NCI-H1048 (cell line): ENCODE measurements around the gene SLC2A4RG.
"Not testable (repeated sequence)": the region's sequence is repeated elsewhere in the genome, so short reads cannot be mapped to it uniquely, and the experiment has no call there.

ENCODE experiments used
- DNase-seq: peaks from one replicate; lab custom pipeline; 2025; lab: John Stamatoyannopoulos, UW

The SLC2A4RG gene

GRCh38 chr20:63755933-63756647 lies 16.5 kb downstream of the SLC2A4RG start:
- DNase-seq = no peak

DNA sequence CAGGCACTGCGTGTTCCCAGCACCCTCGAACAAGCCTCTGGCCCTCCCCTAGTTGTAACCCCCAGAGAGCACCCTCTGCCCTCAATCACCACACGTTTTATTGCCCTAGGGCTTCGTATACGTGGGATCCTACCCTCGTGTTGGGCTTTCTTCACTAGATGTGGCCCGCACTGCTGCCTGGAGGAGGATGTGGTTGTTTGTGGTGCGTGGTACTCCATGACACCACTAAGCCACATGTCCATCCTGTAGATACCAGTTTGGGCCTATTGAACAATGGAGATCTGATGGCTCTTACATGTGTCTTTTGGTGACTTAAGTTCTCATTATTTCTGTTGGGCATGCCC lies 17.0 kb downstream of the SLC2A4RG start:
- no peak for DNase-seq

GRCh38 chr20:63758152-63758551 lies 18.6 kb downstream of the SLC2A4RG start:
- DNase-seq = no peak

DNA sequence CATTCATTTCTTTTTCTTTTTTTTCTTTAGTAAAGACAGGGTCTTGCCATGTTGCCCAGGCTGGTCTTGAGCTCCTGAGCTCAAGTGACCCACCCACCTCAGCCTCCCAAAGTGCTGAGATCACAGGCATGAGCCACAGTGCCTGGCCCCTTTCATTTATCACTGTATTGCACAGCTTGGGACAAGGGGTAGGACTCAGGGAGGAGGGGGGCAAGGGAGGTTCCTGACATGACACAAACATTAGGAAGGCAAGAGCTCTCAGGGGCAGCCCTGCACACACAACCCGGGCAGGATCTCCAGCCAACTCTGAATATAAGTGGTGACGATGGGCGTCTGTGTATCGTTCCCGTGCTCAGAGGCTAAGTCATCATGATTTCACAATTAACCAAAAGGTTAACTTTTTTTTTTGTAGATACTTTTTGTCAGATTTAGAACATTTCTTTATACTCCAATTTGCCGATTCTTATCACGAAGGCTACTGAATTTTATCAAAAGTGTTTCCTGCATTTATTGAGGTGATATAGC lies 19.9 kb downstream of the SLC2A4RG start:
- no peak for DNase-seq

DNA sequence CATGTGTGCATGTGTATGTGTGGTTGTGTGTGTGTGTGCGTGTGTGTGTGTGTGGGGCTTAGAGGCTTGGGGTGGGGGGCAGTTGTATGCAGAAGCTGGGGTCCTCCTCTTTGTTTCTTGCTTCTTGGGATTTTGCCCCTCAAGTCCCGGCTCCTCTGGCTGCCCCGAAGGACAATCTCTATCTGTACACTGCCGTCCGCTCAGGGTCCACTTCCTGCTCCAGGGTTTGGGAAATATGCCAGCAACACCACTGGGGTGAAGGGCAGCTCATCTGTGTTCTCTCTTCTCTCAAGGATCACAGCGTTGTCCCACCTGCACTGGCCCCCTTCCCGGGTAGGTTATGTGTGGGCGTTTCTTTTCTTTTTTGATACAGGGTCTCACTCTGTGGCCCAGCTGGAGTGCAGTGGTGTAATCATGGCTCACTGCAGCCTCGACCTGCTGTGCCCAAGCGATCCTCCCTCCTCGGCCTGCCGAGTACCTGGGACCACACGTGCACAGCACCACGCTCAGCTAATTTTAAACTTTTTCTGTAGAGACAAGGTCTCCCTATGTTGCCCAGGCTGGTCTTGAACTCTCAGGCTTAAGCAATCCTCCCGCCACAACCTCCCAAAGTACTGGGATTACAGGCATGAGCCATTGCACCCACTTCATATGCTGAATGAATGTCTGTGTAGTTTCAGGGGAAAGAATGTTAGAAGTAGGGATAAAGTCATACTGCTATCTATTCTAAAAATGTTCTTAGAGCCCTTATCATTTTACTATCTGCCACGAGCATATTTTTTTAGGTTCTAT lies 25.7 kb downstream of the SLC2A4RG start:
- DNase-seq = no peak

- DNase-seq = no peak
Observed at GRCh38 chr20:63765902-63766301, 26.3 kb downstream of the SLC2A4RG start.

DNA sequence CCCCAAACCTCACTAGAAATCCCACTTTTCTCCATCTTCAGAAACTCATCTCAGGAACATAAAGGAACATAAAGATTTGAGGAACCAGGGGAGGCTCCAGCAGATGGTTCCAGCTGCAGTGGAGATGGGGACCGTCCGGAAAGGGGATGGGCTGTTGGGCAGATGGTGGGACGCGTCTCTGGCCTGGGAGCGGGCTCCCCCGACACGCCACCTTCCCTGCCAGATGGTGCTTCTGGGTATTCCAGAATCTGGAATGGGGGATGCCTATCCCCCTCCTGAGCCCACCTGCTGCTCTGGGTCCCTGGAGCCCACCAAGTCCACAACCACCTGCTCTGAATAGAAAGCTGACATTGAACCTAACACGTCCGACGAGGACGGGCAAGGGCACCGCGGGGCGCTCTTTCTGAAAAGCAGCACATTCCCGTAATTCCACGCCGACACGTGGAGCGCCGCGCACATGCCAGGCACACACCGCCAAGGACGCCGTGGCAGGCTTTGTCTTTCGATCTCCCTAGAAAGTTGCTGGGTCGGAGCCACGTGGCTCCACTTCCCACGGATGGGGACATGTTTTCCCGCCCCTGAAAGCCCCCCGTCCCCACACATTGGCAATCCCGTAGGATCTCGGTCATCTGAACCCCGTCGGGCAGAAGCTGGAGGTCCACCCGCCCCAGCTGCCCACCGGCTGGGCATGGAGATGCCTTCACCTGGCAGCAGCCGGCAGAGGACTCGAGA lies 27.3 kb downstream of the SLC2A4RG start:
- DNase-seq = no peak

DNA sequence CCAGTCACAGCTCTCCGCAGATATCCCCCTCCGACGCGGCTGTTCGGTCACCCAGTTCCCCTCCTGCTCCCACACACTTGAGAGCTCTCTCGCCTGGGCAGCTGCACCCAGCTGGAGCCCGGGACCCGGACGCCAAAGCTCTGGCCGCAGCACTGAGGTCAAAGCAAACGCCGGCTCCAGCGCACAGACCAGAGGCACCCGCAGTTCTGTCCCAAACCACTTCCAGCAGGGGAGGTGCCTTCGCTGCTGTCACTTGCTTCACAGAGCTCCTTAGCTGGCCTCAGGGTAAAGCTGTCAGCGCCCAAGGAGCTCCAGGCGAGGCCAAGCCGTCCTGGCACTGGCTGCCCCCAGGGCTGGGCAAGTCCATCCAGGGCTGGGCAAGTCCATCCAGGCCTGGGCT lies 27.9 kb downstream of the SLC2A4RG start:
- no peak for DNase-seq

GRCh38 chr20:63767886-63768285 lies 28.3 kb downstream of the SLC2A4RG start:
- no peak for DNase-seq

DNA sequence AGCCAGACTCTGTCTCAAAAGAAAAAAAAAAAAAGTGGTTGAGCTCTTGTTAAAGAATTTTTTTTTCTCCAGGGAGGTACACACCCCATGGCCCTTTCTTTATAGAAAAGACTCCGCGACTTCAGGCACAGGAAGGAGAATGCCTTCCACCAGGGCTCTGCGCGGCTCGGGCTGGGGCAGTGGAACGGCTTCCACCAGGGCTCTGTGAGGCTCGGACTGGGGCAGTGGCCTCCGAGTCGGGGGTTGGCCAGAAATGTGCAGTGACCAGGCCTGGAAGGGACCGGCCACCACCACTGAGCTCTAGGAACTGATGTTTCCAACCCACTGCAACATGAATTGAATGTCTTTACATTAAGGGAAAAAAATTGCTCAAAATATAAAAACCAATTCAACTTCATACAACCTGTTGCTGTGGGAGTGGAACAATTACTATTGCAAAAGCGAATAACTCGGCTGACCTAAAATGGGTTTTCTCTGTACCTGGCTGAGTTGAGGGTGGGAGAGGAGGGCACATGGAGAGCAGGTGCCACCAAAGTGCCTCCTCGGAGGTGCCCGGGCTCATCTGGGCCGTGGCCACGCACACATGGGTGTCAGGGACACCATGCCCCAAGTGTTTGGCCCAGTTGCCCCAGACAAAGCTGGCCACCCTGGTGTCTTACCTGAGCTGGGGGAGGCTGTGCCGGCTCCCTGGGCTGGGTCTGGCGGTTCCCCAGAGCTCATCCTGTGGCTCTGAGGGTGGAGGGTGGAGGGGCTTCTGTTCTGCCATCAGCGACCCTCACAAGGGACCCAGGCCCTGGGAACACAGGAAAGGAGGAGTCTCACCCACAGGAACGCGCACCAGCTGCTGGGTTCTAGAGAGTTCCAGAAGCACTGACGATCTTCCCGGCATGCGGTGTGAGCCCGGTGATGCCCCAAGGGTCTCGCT lies 29.3 kb downstream of the SLC2A4RG start:
- no peak for DNase-seq

DNA sequence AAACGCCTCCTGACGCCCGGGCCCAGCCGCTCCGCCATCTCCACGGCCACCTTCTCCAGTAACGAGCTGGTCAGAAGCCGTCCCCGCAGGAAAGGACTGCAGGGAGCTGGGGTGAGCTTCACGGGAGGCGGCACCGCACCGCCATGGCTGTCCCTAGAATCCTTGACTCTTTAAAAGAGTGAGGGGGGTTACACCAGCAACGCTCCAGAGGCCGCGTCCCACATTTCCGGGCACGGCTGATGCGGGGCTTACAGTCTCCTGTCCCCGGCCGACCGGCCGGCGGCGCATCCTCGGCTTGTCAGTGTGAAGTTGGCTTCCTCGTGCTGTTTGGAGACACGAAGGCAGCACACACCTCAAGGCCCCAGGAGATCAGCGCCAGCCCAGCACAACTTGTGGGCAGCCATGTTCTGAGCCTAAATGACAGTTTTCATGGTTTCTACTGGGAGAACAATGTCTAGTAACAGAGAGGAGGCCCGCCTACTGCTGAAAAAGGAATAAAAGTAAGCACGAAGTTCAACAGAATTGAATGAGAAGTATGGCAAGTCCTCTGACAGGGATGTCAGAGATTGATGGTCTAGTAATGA lies 30.4 kb downstream of the SLC2A4RG start:
- no peak for DNase-seq

GRCh38 chr20:63771046-63771707 lies 31.6 kb downstream of the SLC2A4RG start:
- no peak for DNase-seq

GRCh38 chr20:63772781-63773518 lies 33.4 kb downstream of the SLC2A4RG start:
- DNase-seq = no peak

DNA sequence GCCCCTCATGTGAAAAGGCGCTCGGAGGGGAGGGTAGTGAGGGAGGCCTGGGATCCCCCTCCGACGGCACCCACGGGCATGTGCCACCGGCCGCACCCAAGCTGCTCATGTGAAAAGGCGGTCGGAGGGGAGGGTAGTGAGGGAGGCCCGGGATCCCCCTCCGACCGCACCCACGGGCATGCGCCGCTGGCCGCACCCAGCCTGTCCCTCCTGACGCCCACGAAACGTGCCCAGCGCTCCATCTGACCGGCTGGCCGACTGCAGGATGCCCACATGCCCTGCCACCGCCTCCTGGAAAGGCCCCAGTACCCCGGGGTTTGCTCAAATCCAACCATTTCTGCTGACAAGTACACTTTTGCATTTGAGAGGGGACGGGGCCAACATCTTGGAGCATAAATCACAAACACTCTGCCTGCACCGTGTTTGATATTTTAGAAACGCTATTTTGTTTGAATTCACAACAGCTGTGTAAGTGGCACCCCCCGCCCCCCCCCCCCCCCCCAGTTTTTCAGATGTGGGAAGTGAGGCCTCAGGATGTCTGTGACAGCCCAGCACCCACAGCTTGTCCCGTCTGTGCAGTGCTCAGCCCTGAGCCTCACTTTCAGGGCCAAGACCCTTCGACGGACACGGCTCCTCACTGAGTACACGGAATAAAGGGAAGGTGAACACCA lies 34.1 kb downstream of the SLC2A4RG start:
- no peak for DNase-seq

DNA sequence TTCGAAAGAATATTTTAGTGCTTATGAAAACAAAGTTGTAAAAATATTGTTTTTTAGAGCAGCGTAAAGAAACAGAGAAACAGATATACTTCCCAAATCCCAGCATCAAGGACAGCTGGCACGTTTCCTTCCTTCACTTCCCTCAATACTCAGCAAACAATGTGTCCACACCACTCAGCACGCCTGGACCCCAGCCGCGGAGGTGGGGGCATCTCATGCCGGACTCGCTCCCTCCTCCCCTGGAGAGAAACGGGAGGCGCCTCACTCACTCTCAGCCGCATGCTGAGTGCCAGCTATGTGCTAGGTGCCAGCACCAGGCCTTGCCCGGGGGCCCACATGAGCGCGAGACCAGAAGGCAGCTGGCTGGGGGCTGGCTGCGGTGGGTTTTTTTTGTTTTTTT lies 34.7 kb downstream of the SLC2A4RG start:
- no peak for DNase-seq

GRCh38 chr20:63775096-63775978 lies 35.8 kb downstream of the SLC2A4RG start:
- DNase-seq = no peak

DNA sequence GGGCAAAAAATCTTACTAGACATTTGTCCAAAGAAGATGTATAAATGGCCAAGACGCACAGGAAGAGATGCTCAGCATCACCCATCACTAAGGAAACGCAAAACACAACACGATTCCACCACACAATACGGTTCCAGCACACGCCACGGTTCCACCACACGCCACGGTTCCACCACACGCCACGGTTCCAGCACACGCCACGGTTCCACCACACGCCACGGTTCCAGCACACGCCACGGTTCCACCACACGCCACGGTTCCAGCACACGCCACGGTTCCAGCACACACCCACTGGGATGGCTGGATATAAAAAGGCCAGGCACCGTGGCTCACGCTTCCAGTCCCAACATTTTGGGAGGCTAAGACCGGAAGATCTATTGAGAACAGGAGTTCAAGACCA lies 37.3 kb downstream of the SLC2A4RG start:
- DNase-seq = not testable (repeated sequence)

- DNase-seq = no peak
Observed at GRCh38 chr20:63777614-63778013, 38.0 kb downstream of the SLC2A4RG start.
